ENCODE measurements around the gene ATXN1.
A peak's percentile ranks its signal among the peaks of the same experiment; 100 is the strongest.

ATXN1 gene

GRCh38 chr6:16634855-16635254 is 126.4 kb downstream of the ATXN1 start:
- TF ChIP-seq GABPA (IDR thresholded peaks at IDR 0.05; ENCODE audit: low read depth): no peak
- TF ChIP-seq, protein P1, sequence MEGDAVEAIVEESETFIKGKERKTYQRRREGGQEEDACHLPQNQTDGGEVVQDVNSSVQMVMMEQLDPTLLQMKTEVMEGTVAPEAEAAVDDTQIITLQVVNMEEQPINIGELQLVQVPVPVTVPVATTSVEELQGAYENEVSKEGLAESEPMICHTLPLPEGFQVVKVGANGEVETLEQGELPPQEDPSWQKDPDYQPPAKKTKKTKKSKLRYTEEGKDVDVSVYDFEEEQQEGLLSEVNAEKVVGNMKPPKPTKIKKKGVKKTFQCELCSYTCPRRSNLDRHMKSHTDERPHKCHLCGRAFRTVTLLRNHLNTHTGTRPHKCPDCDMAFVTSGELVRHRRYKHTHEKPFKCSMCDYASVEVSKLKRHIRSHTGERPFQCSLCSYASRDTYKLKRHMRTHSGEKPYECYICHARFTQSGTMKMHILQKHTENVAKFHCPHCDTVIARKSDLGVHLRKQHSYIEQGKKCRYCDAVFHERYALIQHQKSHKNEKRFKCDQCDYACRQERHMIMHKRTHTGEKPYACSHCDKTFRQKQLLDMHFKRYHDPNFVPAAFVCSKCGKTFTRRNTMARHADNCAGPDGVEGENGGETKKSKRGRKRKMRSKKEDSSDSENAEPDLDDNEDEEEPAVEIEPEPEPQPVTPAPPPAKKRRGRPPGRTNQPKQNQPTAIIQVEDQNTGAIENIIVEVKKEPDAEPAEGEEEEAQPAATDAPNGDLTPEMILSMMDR (IDR thresholded peaks at IDR 0.05; ENCODE audit: insufficient read depth, low read length): no peak
- TF ChIP-seq SPI1 (IDR thresholded peaks at IDR 0.05; ENCODE audit: borderline replicate concordance, low read depth): no peak
- DNase-seq (ENCODE audit: low read depth in 1 of 2, low spot score in 1 of 2): no peak
- Histone ChIP-seq H3K27ac (replicated peaks) (no peak overlapping the region), H3K27me3 (ENCODE audit: insufficient read depth, poor library complexity, severe bottlenecking) (no peaks in the 10 kb centered on the region), H3K4me3 (replicated peaks; ENCODE audit: insufficient read depth, low read length) (no peak overlapping the region)

DNA sequence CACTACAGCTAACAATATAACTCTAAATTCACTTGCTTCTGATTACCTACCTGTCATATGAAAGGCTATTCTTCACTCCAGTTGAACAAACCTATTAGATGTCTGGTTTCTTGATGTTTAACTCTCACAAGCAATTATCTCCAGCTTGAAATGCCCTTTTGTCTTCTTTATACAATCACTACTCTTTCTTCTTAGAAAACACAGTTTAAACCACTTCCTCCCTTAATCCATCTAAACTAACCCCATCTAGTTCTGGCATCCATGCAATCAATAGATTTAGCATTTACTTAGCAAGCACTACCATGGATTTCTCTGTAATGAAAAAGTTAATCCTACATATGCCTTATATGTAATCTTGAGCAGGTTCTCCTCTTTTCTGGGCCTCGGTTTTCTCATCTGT is 127.3 kb downstream of the ATXN1 start:
- no peak for DNase-seq (ENCODE audit: low read depth in 1 of 2, low spot score in 1 of 2)
- TF ChIP-seq POLR2AphosphoS5 (IDR thresholded peaks at IDR 0.05; ENCODE audit: low read depth): no peak
- TF ChIP-seq, protein P1 (IDR thresholded peaks at IDR 0.05; ENCODE audit: insufficient read depth, low read length): no peak
- TF ChIP-seq SPI1 (IDR thresholded peaks at IDR 0.05; ENCODE audit: borderline replicate concordance, low read depth): peak; percentile 12; the same call in 1 of the 2 replicates
- Histone ChIP-seq H3K27me3 (ENCODE audit: insufficient read depth, poor library complexity, severe bottlenecking) (no peaks in the 10 kb centered on the region), H3K27ac (replicated peaks) (no peak overlapping the region), H3K4me3 (replicated peaks; ENCODE audit: insufficient read depth, low read length) (no peak overlapping the region)

DNA sequence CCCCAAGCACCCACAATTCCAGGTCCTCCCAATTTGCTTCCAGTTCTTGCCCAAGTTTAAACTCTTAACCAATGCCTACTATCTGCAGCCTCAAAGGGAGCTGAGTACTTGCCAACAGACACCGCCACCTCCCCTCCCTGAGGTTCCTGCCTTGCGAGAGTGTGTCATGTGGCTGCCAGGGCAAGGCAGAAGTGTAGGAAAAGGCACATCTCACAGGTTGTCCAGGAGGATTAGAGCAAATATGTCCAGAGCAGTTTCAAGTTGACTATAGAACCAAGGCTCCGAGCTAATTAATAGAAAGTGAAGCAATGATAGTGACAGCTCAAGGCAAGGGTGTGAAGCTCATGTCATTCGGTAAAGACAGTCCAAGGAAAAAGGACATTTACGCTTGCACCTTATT is 127.8 kb downstream of the ATXN1 start:
- TF ChIP-seq SPI1 (IDR thresholded peaks at IDR 0.05; ENCODE audit: borderline replicate concordance, low read depth) (no peak), REST (IDR thresholded peaks at IDR 0.05; ENCODE audit: insufficient replicate concordance, low read depth) (no peak), POLR2AphosphoS5 (IDR thresholded peaks at IDR 0.05; ENCODE audit: low read depth) (no peak), GABPA (IDR thresholded peaks at IDR 0.05; ENCODE audit: low read depth) (no peak)
- TF ChIP-seq, protein P1 (IDR thresholded peaks at IDR 0.05; ENCODE audit: insufficient read depth, low read length): no peak
- no peak for DNase-seq (ENCODE audit: low read depth in 1 of 2, low spot score in 1 of 2)
- H3K4me3 ChIP-seq (replicated peaks; ENCODE audit: insufficient read depth, low read length): no peak overlapping the region
- no peaks in the 10 kb centered on the region for H3K27me3 ChIP-seq (ENCODE audit: insufficient read depth, poor library complexity, severe bottlenecking)
- H3K27ac ChIP-seq (replicated peaks): no peak overlapping the region

DNA sequence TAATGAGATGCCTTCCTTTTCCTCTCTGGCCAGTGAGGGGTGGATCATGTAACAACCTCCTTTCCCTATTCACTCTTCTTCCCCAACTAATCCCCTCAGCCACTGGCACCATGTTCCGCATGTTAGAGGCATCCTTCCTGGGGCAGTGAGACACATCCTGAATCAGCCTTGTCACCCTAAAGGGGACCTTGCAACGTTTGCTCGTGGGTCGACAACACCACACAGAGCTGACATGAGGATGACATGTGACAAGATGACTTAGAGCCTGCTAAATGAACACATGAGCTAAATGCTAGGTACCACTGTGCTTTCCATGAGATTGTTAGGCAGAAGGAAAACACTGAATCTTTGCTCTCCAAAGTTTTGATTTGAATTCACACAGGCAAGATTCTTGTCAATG is 129.2 kb downstream of the ATXN1 start:
- TF ChIP-seq SPI1 (IDR thresholded peaks at IDR 0.05; ENCODE audit: borderline replicate concordance, low read depth): no peak
- no peak for TF ChIP-seq POLR2AphosphoS5 (IDR thresholded peaks at IDR 0.05; ENCODE audit: low read depth)
- TF ChIP-seq GABPA (IDR thresholded peaks at IDR 0.05; ENCODE audit: low read depth): no peak
- TF ChIP-seq, protein P1 (IDR thresholded peaks at IDR 0.05; ENCODE audit: insufficient read depth, low read length): no peak
- no peak for TF ChIP-seq REST (IDR thresholded peaks at IDR 0.05; ENCODE audit: insufficient replicate concordance, low read depth)
- Histone ChIP-seq H3K4me3 (replicated peaks; ENCODE audit: insufficient read depth, low read length) (no peak overlapping the region), H3K27me3 (ENCODE audit: insufficient read depth, poor library complexity, severe bottlenecking) (no peaks in the 10 kb centered on the region), H3K27ac (replicated peaks) (no peak overlapping the region)
- no peak for DNase-seq (ENCODE audit: low read depth in 1 of 2, low spot score in 1 of 2)

All from HL-60 (cell line).